Muscle of leg (tissue), 11 donors: ENCODE measurements around the gene XIRP2. TPM values are rescaled to one million over a fixed set of nuclear protein-coding genes. Genes with fewer than 3 reads are reported as not detected.
"Not testable (repeated sequence)": the region's sequence is repeated elsewhere in the genome, so short reads cannot be mapped to it uniquely, and the experiment has no call there.

ENCODE experiments used
- DNase-seq: peaks from one replicate; pipeline ENCODE4 v3.0.0; 2013
- H3K27ac ChIP-seq: one replicate; pipeline ENCODE4 v1.5.1; 2013; ENCODE audit warnings: mild to moderate bottlenecking, low read length, control low read depth
- H3K27me3 ChIP-seq: one replicate; pipeline ENCODE4 v1.6.1; 2013; ENCODE audit warnings: low read length; ENCODE audit not compliant: control insufficient read depth, insufficient read depth
- H3K36me3 ChIP-seq: one replicate; pipeline ENCODE4 v1.6.1; 2013; ENCODE audit warnings: low read length; ENCODE audit not compliant: control insufficient read depth, insufficient read depth
- H3K4me1 ChIP-seq: one replicate; pipeline ENCODE4 v1.6.1; 2013; ENCODE audit warnings: low read length; ENCODE audit not compliant: control insufficient read depth, insufficient read depth
- H3K4me3 ChIP-seq: one replicate; pipeline ENCODE4 v1.5.1; 2013; ENCODE audit warnings: low read length, control low read depth
- H3K9me3 ChIP-seq: replicated peaks from 2 replicates; pipeline ENCODE4 v1.6.1; 2013; ENCODE audit warnings: low read depth, low read length; ENCODE audit not compliant: control insufficient read depth
- WGBS: methylation state at CpG from one replicate; pipeline ENCODE4 v1.1.5; 2013; ENCODE audit warnings: missing lambda C conversion rate; ENCODE audit not compliant: insufficient coverage; 5-methylcytosine and 5-hydroxymethylcytosine counted together
- polyA plus RNA-seq, 8 donors: library from polyadenylated mRNA; unstranded; fragments of 120-200 nt; gene quantifications; one replicate each; pipeline versions ENCODE4 v1.2.1 to v1.2.3, GENCODE V29; 2013; ENCODE audit warnings: inconsistent platforms in 1 of 8, low replicate concordance in 1 of 8; ENCODE audit not compliant: insufficient read length in 8 of 8, insufficient read depth in 1 of 8
- total RNA-seq: library from RNA; stranded (reverse); fragments of 120-200 nt; gene quantifications from one replicate; pipeline ENCODE4 v1.2.4, GENCODE V29; 2013

The XIRP2 gene
- total and polyA plus RNA-seq, 9 donors, result 61.8 to 144 (median 107) TPM

- Histone ChIP-seq H3K27ac (no peak overlapping the region), H3K36me3 (no peaks in the 10 kb centered on the region), H3K4me1 (no peaks in the 10 kb centered on the region), H3K4me3 (no peak overlapping the region), H3K9me3 (no peaks in the 10 kb centered on the region), H3K27me3 (no peaks in the 10 kb centered on the region)
- WGBS, result 71% methylated on average over 1 of the region's 2 CpGs
- no peak for DNase-seq
These were observed 130.3 kb downstream of the XIRP2 start for GRCh38 chr2:167018590-167018989.

GRCh38 chr2:167028503-167028902 lies 140.2 kb downstream of the XIRP2 start:
- H3K27me3 ChIP-seq, result no peaks in the 10 kb centered on the region
- no peak for DNase-seq
- no CpG with 5 or more reads among the region's 4 CpGs for WGBS
- no peaks in the 10 kb centered on the region for H3K4me1 ChIP-seq
- peaks cover 2% of the 10 kb centered on the region for H3K9me3 ChIP-seq
- no peak overlapping the region for H3K27ac ChIP-seq
- H3K4me3 ChIP-seq, result no peak overlapping the region
- no peaks in the 10 kb centered on the region for H3K36me3 ChIP-seq

GRCh38 chr2:167034976-167035375 lies 146.7 kb downstream of the XIRP2 start:
- not testable (repeated sequence) for H3K4me3 ChIP-seq, H3K4me1 ChIP-seq, DNase-seq, H3K27ac ChIP-seq, H3K27me3 ChIP-seq, H3K36me3 ChIP-seq
- WGBS, result 96% methylated on average over 1 of the region's 3 CpGs
- peaks cover 11% of the 10 kb centered on the region for H3K9me3 ChIP-seq

- Histone ChIP-seq H3K36me3 (no peaks in the 10 kb centered on the region), H3K4me1 (no peaks in the 10 kb centered on the region), H3K4me3 (no peak overlapping the region), H3K27ac (no peak overlapping the region), H3K9me3 (no peaks in the 10 kb centered on the region), H3K27me3 (no peaks in the 10 kb centered on the region)
- DNase-seq, result peak; percentile 2
These were observed 160.5 kb downstream of the XIRP2 start for GRCh38 chr2:167048829-167049228.

- WGBS, result no CpG with 5 or more reads among the region's 3 CpGs
- Histone ChIP-seq H3K4me3 (no peak overlapping the region), H3K36me3 (no peaks in the 10 kb centered on the region), H3K4me1 (no peaks in the 10 kb centered on the region), H3K9me3 (no peaks in the 10 kb centered on the region), H3K27me3 (no peaks in the 10 kb centered on the region), H3K27ac (no peak overlapping the region)
- DNase-seq, result no peak
These were observed 161.4 kb downstream of the XIRP2 start for GRCh38 chr2:167049659-167050058.

GRCh38 chr2:167052825-167053224 lies 164.5 kb downstream of the XIRP2 start:
- no peak for DNase-seq
- Histone ChIP-seq H3K9me3 (no peaks in the 10 kb centered on the region), H3K4me1 (no peaks in the 10 kb centered on the region), H3K27me3 (no peaks in the 10 kb centered on the region), H3K36me3 (no peaks in the 10 kb centered on the region), H3K27ac (no peak overlapping the region), H3K4me3 (no peak overlapping the region)
- WGBS, result no CpG with 5 or more reads among the region's 1 CpG

- DNase-seq, result no peak
- H3K27ac ChIP-seq, result no peak overlapping the region
- H3K9me3 ChIP-seq, result no peaks in the 10 kb centered on the region
- no peaks in the 10 kb centered on the region for H3K27me3 ChIP-seq
- H3K4me1 ChIP-seq, result no peaks in the 10 kb centered on the region
- no peaks in the 10 kb centered on the region for H3K36me3 ChIP-seq
- WGBS, result no CpG with 5 or more reads among the region's 3 CpGs
- no peak overlapping the region for H3K4me3 ChIP-seq
These were observed 166.6 kb downstream of the XIRP2 start for GRCh38 chr2:167054881-167055280.

- Histone ChIP-seq H3K4me3 (no peak overlapping the region), H3K27ac (no peak overlapping the region), H3K27me3 (no peaks in the 10 kb centered on the region), H3K9me3 (no peaks in the 10 kb centered on the region), H3K4me1 (no peaks in the 10 kb centered on the region), H3K36me3 (no peaks in the 10 kb centered on the region)
- no CpG with 5 or more reads among the region's 4 CpGs for WGBS
- DNase-seq, result no peak
These were observed 169.2 kb downstream of the XIRP2 start for GRCh38 chr2:167057446-167057845.

- no peak for DNase-seq
- H3K4me1 ChIP-seq, result no peaks in the 10 kb centered on the region
- no peaks in the 10 kb centered on the region for H3K36me3 ChIP-seq
- H3K9me3 ChIP-seq, result no peaks in the 10 kb centered on the region
- H3K4me3 ChIP-seq, result no peak overlapping the region
- no peaks in the 10 kb centered on the region for H3K27me3 ChIP-seq
- WGBS, result 100% methylated on average over 5 of the region's 10 CpGs
- H3K27ac ChIP-seq, result no peak overlapping the region
These were observed 170.9 kb downstream of the XIRP2 start for GRCh38 chr2:167059173-167059572.

- no peak overlapping the region for H3K27ac ChIP-seq
- H3K4me3 ChIP-seq, result no peak overlapping the region
- H3K36me3 ChIP-seq, result no peaks in the 10 kb centered on the region
- no CpG with 5 or more reads among the region's 1 CpG for WGBS
- no peak for DNase-seq
- H3K9me3 ChIP-seq, result no peaks in the 10 kb centered on the region
- H3K27me3 ChIP-seq, result no peaks in the 10 kb centered on the region
- no peaks in the 10 kb centered on the region for H3K4me1 ChIP-seq
These were observed 181.6 kb downstream of the XIRP2 start for GRCh38 chr2:167069855-167070254.

- 80% methylated on average over 1 of the region's 8 CpGs for WGBS
- H3K27ac ChIP-seq, H3K4me3 ChIP-seq, H3K4me1 ChIP-seq, H3K36me3 ChIP-seq, DNase-seq, H3K9me3 ChIP-seq, H3K27me3 ChIP-seq: not testable (repeated sequence)
These were observed 187.4 kb downstream of the XIRP2 start for GRCh38 chr2:167075708-167076107.
